ENCODE data around the gene ANKRD6.

Gene ANKRD6

GRCh38 chr6:89471287-89471867 is 38.4 kb downstream of the ANKRD6 start:
- DNase-seq (ENCODE audit: low read depth in 2 of 2): no peak

DNA sequence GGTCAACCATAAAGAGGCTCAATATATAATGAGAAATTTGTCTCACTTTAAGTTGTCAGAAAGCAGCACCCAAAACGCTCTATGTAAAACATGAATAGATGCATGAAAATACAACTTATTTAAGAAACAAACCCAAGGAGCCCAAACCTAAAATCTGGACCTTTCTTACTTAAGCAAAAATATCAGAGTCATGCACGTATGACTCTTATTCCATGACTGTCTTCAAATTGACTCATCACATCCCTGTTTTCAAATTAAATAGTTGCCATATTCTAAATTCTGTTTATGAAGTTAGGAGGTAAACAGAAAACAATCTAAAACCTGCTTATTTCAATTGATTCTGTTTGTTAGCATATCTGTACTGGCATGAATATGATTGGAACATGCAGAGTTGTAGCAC is 42.1 kb downstream of the ANKRD6 start:
- DNase-seq (ENCODE audit: low read depth in 2 of 2): no peak

GRCh38 chr6:89475634-89476033 is 42.7 kb downstream of the ANKRD6 start:
- DNase-seq (ENCODE audit: low read depth in 2 of 2): no peak

- no peak for DNase-seq (ENCODE audit: low read depth in 2 of 2)
Measured at GRCh38 chr6:89479897-89480296, 46.9 kb downstream of the ANKRD6 start.

DNA sequence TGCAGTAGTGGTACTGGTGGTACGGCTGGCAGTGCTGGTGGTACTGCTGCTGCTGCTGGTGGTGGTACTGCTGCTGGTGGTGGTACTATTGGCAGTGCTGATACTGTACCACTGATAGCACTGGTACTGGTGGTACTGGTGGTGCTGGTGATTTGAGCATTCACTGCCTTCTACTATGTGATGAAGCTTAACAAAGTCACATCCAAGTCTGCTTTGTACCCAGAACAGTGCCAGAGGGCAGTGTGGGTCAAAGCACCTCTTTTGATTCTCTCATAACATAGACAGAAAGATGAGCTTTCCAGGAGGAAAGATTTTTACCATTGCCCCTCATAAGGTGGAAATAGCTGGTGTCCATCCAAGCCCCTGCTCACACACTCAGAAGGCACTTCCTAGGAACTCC is 48.7 kb downstream of the ANKRD6 start:
- no peak for DNase-seq (ENCODE audit: low read depth in 2 of 2)

DNA sequence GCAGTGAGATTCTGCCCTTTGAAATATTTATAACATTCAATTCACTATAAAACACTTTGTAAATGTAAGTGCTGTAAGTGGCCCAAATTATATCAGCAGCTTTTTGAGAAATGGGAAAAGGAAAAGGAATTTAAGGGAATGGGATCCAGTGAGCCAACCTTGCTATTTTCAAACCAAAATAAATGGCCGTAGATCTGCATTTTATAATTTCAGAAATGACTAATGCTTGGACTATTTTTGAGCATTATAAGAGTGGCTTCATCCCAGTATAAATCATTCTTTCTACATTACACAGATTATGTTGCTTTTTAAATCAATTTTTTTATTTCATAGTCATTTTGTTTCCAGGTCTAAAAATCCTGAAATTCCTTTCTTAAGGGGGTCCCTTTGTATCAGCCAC is 49.2 kb downstream of the ANKRD6 start:
- DNase-seq (ENCODE audit: low read depth in 2 of 2): peak in 1 of 2 experiments; percentile 3

- no peak for DNase-seq (ENCODE audit: low read depth in 2 of 2)
Measured at GRCh38 chr6:89483111-89483720, 50.3 kb downstream of the ANKRD6 start.

- DNase-seq (ENCODE audit: low read depth in 2 of 2): no peak
Measured at GRCh38 chr6:89485320-89485719, 52.4 kb downstream of the ANKRD6 start.

DNA sequence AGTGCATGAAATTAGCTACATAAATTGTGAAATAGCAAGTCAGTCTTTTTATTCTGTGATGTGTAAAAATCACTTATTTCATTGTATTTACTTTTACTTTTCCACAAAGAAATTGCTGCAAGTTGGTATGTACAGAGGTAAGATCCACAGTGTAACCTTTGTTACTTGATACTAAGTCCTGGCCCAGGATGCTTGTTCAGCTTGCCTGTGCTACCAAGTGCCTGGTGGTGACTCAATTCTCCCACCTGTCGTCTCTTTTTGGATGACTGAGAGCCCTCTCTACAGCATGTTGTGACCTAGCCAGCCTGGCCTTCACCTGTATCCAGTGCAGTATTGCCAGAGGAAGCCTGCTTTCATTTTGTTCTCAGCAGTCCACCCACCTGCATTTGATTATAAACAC is 54.9 kb downstream of the ANKRD6 start:
- no peak for DNase-seq (ENCODE audit: low read depth in 2 of 2)

- DNase-seq (ENCODE audit: low read depth in 2 of 2): no peak
Measured at GRCh38 chr6:89488438-89488837, 55.5 kb downstream of the ANKRD6 start.

DNA sequence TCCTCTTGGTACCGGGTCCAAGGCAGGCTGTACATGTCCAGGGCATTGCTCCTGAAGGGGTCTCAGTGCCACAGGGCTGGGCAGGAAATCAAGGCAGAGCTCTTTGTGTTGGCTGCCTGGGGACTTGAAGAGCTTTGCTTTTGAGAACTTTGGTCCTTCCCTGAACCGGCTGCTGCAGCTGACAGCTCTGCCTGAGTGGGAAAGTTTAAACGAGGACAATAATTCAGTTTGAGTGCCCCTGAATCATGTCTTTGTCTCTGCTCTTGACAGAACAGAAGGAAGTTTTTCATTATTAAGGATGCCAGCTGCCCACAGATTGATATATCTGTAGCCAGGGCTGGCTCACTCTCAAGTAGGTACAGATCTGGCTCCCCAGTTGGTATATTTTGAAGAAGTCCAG is 56.1 kb downstream of the ANKRD6 start:
- no peak for DNase-seq (ENCODE audit: low read depth in 2 of 2)

- no peak for DNase-seq (ENCODE audit: low read depth in 2 of 2)
Measured at GRCh38 chr6:89492025-89492640, 59.2 kb downstream of the ANKRD6 start.

DNA sequence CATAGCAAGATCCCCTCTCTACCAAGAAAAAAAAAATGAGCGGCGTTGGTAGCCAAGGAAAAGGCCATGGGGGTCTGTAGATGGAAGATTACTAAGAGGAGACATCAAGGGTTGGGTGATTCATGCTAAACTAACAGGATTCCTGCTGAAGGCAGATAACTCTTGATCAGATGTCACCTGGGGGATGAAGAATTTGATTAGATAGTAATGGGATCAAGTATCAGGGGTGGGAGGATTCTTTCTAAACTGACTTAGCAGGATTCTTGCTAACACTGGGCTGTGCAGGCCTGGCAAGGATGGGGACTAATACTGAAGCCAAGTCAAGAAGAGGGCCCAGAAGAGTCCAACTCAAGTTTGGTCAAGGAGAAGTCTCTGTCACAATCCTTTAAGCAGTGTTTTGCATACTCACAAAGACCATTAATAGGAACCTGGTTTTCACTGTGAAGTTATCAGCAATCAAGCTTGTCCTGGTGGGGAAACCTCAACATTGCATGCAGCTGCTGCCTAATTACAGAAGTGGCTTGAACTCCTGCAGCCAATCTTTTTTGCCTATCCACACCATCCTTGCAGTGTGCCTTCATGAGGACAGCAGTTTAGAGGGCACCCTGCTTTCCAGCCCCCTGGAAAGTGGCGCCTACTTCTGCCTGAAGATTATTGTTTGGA is 61.3 kb downstream of the ANKRD6 start:
- DNase-seq (ENCODE audit: low read depth in 2 of 2): no peak

- no peak for DNase-seq (ENCODE audit: low read depth in 2 of 2)
Measured at GRCh38 chr6:89495961-89496535, 63.1 kb downstream of the ANKRD6 start.

DNA sequence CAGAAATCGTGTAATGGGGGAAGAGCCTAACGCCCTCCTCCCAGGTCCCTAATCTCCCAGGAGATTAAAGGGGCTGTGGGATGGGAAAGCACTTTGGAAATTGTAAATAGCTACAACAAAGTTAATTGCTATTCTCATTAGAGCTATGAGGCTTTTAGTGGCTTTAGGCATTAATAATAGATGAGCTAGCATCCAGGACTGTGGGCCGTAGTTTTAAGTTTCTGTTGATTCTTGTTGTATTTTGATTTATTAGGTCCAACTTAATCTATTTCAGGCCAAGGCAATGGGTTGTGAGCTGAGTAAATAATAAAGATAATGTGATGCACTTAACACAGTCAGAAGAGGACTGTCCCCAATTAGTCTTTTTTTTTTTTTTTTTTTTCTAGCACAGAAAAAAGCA is 67.7 kb downstream of the ANKRD6 start:
- DNase-seq (ENCODE audit: low read depth in 2 of 2): no peak

DNA sequence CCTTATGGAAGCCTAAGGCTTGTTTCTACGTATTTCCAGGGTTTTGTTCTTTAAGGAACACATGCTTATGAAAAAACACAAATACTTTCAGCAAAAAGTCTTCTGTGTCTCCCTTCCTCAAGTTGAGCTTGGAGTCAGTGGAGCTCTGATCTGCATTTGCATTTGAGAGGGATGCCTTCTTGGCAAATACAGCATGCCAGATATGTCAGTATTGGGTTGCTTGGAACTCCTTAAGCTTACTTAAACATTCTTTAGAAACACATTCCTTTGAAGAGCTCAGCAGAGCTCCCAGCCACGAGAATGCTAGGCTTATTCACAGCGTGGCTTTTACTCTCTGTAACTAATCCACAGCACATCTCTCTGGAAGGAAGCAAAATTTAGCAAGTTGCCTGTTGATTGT is 68.3 kb downstream of the ANKRD6 start:
- peak in 1 of 2 experiments; percentile 3 for DNase-seq (ENCODE audit: low read depth in 2 of 2)

DNA sequence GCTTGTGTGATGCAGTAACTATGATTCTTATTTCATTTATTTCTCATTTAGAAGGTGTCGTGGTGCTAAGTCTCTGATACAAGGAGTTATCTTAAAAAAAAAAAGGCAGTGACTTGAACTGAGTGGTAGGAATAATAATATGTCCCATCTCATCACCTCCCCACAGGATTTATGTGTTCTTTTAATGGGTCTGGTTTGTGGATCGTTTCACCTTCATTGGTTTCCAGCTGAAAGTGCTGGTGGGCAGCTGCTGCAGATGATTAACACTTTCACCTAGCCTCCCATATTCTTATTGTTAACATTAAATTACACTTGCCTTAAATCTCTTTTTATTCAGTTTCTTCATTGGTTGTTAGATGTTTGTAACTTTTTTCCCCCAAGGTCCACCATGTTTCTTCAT is 68.8 kb downstream of the ANKRD6 start:
- DNase-seq (ENCODE audit: low read depth in 2 of 2): no peak

DNA sequence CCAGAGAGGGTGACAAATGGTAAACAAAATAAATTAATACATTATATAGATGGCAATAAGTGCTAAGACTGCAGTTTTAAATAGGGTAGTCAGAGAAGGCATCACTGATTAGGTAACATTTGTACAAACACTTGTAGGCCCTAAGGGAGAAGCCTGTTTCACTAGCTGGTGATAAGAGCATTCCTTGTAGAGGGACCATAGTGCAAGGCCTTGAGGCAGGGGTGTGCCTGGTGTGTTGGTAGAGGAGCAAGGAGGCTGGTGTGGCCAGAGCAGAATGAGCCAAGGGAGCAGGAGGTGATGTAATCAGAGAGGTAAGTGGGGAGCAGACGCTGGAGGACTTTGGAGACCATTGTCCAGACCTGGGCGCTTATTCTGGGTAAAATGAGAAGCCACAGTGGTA is 70.7 kb downstream of the ANKRD6 start:
- DNase-seq (ENCODE audit: low read depth in 2 of 2): no peak

GRCh38 chr6:89505847-89506246 is 72.9 kb downstream of the ANKRD6 start:
- DNase-seq (ENCODE audit: low read depth in 2 of 2): no peak

- DNase-seq (ENCODE audit: low read depth in 2 of 2): no peak
Measured at GRCh38 chr6:89506716-89507617, 74.0 kb downstream of the ANKRD6 start.

DNA sequence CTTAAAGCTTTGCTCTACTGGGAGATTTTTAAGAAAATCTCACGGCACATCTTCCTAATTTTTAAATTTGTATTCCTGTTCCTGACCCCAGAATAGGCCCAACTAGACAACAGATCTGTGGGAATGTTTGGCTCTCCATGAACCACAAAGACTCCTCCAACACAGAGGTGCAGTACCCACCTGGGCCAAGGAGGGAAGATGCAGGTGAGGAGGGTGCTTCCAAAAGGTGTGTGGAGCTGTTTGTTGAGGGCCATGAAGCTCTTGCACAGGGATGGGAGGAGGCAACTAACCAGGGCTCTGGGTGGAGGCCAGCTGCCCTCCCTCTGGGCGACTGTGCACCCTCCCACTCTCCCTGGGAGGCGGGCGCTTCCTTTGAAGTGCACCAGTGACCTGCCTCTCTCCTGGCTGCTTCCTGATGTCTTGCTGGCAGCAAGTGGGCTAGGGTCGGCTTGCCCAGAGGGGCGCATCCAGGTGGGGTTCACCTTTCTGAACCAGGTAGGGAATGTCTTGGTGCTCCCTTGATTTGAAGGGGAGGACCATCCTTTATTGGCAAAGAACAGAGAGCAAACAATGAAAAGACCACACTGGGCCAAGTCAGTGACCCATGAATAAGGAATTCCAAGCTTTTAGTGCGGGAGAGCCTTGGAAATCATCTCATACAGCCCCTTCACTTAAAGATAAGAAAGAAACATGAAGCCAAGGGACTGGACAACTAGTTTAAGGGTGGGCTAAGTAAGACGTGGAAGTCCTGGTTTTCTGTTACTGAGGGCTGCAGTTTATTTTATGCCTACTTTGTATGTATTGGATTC is 76.0 kb downstream of the ANKRD6 start:
- no peak for DNase-seq (ENCODE audit: low read depth in 2 of 2)
